GM19467 (cell line): ENCODE measurements around the gene FGD4.
A peak's percentile ranks its signal among the peaks of the same experiment; 100 is the strongest.
"Not testable (repeated sequence)": the region's sequence is repeated elsewhere in the genome, so short reads cannot be mapped to it uniquely, and the experiment has no call there.

Experiments used
- ATAC-seq: cut with Tn5 transposase; IDR thresholded peaks from one replicate; pipeline ENCODE4 v1.9.1; 2021; ENCODE audit warnings: mild to moderate bottlenecking, moderate library complexity; ENCODE audit not compliant: unreplicated experiment

The FGD4 gene

DNA sequence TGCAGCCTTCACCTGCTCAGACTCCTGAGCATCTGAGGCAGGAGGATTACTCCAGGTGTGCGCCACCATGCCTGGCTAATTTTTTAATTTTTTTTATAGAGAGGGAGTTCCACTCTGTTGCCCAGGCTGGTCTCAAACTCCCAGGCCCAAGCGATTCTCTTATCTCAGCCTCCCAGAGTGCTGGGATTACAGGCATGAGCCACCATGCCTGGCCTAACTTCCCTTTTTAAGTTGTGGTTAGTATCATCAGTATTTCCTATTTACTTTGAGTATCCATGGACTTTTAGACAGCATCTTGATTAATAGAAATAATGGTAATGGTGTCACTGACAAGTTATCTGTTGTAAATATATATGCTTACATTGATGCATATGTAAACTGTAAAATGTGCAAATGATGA lies 116.9 kb downstream of the FGD4 start:
- ATAC-seq = no peak

- ATAC-seq = no peak
Measured at GRCh38 chr12:32517966-32518365, 118.6 kb downstream of the FGD4 start.

GRCh38 chr12:32519047-32519446 lies 119.7 kb downstream of the FGD4 start:
- no peak for ATAC-seq

- peak; percentile 60 for ATAC-seq
Measured at GRCh38 chr12:32522331-32523221, 123.2 kb downstream of the FGD4 start.

DNA sequence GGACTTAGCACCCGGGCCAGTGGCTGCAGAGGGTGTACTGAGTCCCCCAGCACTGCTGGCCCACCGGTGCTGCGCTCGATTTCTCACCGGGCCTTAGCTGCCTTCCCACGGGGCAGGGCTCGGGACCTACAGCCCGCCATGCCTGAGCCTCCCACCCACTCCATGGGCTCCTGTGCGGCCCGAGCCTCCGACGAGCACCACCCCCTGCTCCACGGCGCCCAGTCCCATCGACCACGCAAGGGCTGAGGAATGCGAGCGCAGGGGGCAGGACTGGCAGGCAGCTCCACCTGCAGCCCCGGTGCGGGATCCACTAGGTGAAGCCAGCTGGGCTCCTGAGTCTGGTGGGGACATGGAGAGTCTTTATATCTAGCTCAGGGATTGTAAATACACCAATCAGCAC lies 126.4 kb downstream of the FGD4 start:
- ATAC-seq = not testable (repeated sequence)

- not testable (repeated sequence) for ATAC-seq
Measured at GRCh38 chr12:32526343-32526742, 127.0 kb downstream of the FGD4 start.

DNA sequence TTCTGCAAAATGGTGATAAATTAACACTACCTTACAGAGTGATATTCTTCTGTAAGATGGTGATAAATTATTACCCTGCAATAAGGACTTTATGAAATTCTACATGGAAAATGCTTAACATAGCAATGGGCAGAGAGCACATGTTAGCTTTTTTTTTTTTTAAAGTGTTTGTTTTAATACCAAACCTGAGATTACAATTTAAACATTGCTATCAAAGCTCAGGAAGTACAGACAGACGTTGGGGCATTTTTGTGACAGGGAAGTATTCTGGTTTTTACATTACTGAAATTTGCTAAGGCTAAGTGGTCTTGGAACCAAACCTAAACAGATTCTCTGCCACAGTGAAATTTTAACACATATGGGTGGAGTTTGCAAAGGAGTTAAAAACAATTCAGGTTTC lies 133.1 kb downstream of the FGD4 start:
- ATAC-seq = no peak

DNA sequence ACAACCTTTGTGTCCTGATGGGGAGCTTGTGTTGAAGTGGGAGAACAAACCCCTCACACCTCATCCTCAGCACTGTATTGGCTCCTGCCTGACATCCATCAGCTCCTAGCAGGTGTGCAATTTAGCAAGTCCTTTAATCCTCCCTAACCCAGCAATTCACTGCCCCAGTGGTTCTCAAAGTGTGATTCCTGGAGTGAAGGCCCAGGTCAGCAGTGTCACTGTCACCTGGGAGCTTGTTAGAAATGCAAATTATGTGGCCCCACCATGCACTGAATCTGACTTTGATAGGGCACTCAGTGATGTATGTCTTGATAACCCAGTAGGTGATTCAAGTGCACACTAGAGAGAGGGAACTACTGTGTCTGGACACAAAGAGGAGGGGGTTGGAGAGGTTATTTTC lies 133.6 kb downstream of the FGD4 start:
- ATAC-seq = no peak

GRCh38 chr12:32533506-32533905 lies 134.1 kb downstream of the FGD4 start:
- ATAC-seq = not testable (repeated sequence)

GRCh38 chr12:32533971-32534590 lies 134.7 kb downstream of the FGD4 start:
- ATAC-seq = peak; percentile 75

DNA sequence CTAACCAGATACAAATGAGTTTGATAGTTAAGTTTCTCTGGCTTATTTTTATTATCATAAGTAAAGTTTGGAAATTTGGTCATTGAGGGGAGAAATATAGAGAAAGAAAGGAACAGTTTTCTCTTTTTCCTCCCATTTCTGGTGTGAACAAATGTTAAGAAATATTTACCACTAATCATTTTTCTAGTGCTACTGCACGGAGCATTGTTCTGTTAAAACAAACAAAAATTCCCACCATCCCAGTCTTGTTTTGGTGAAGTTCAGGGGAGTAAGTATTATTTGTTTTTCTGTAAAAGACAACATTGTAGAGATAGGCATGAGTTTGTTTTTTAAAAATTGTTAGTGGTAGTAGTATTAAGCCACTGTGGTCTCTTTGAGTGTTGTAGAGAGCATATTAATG lies 135.3 kb downstream of the FGD4 start:
- ATAC-seq = no peak

- no peak for ATAC-seq
Measured at GRCh38 chr12:32535288-32535999, 136.1 kb downstream of the FGD4 start.

- ATAC-seq = no peak
Measured at GRCh38 chr12:32536000-32536345, 136.6 kb downstream of the FGD4 start.

DNA sequence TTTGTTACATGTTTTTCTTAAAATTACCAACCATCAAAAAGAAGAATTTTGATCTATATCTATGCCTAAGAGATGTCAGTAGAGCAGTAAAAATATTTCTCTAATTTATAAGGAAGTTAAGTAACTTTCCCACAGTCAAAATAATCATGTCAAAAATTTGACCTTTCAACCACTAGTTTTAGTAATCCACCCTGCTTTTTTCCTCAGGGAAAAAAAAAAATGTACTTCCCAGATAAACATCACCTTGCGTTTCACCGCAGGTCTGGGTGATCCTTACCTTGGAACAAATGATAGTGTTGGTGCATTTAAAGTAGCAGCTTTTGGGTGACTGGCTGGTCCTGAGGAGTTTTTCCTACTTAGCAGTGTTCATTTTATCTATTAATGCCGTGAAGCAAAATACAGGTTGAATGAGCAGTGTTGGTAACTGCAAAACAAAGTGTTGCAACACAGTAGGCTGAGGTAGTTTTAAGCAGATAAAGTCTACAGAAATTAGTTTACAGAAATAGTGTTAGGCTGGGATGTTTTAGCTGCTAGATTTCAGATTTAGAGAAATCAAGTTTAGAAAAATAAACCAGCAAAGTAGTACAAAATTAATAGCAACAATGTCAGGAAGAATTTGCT lies 142.5 kb downstream of the FGD4 start:
- no peak for ATAC-seq

DNA sequence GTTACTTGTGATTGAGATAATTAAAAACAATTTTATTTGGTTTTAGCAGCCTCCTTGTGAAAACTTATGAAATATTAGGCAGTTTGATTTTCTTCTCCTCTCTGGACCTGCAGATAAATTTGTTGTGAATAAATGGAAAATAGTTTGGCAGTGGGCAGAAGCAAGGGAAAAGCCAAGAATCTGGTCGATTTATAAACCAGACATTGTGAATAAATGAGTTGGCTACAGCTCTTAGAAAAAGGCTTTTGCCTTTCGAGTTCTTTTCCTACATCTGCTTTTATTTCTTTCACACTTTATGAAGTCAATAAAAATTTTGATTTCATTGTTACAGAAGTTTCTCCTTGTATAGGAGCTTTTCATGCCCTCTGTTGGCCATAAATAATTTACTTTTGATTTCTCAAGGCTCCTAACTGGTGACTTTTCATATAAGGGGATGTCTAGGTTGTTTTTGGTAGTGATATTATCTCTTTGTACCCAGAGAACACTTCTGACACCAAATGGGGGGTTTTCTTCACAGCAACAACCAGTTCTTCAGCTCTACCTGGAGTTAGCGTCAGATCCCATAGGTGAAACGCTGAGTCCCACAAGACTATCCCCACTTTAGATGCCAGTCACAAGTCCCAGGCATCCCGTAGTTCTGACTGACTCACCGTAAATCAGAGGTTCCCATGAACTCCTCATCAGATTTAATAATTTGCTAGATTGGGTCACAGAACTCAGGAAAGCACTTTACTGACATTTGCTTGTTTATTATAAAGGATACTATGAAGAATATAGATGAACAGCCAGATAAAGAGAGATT lies 143.3 kb downstream of the FGD4 start:
- no peak for ATAC-seq

DNA sequence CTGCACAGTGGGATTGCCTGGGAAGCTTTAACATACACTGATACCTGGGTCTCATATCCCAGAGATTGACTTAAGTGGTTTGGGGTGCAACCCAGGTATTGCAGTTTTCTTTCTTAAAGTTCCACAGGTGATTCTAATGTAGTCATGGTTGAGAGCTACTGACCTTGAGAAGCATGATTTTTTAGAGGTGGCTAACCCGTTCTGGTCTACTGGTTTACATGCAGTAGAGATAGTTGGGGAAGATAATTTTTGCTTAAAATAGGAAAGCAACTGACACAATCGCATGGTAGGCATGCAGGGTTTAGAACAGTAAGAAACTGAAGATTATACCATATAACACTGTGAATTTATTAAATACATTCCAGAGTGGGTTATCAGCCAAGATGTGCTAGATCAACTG lies 145.5 kb downstream of the FGD4 start:
- no peak for ATAC-seq

DNA sequence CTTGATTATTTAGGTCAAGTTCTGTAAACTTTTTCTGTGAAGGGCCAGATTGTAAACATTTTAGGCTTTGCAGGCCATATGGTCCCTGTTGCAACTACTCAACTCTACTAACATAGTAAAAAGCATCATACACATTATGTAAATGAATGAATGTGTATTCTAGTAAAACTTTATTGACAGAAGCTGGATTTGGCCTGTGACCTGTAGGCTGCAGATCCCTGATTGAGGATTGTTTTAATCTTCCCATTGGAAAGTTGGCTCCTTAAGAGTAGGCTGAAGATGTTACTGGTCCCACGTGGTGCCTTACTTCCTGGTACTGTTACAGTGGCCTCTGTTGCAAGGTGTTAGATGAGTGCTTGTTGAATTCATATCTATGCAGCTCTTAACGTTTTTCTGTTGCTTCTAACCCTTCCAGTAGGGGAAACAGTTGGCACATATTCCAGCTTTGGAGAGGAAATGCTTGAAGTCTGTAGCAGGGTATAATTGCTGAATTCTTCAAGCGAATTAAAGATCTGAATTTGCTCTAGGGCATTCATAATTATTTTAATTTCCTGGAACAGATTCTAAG lies 146.1 kb downstream of the FGD4 start:
- no peak for ATAC-seq

- ATAC-seq = no peak
Measured at GRCh38 chr12:32546272-32546671, 146.9 kb downstream of the FGD4 start.

- no peak for ATAC-seq
Measured at GRCh38 chr12:32548691-32549281, 149.4 kb downstream of the FGD4 start.

- no peak for ATAC-seq
Measured at GRCh38 chr12:32549675-32550079, 150.3 kb downstream of the FGD4 start.
